Epidermal melanocyte (primary cell): Measurements from ENCODE around the gene PRKCA.

Source experiments
- DNase-seq: peaks from one replicate; pipeline ENCODE4 v3.0.0; 2011; ENCODE audit warnings: low spot score; ENCODE audit not compliant: insufficient read length

The PRKCA gene

GRCh38 chr17:66789093-66789492 lies 486.7 kb downstream of the PRKCA start:
- DNase-seq: no peak

- no peak for DNase-seq
Measured at GRCh38 chr17:66789961-66790437, 487.6 kb downstream of the PRKCA start.

DNA sequence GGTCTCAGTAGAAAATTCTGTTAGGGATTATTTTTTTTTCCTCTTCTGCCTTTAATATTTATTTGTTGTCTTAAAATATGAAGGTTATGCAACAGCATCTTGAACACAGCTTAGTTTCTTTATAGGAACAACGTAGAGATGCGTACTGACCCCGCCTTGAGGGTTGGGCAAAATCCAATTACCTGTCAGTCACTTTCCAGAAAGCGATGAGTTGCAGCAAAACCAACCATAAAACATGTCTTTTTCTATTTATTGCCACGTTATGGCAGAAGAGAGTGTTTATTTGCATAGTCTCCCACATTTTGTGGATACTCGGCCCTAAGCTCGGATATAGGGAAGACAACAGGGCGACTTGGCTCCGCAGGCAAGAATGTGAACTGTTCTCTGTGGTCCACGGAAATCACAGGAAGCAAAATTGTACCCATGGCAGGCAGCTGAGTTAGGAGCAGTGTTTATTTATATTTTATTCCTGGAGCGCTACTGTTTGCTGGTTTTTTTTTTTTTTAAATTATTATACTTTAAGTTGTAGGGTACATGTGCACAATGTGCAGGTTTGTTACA lies 488.2 kb downstream of the PRKCA start:
- DNase-seq: no peak

DNA sequence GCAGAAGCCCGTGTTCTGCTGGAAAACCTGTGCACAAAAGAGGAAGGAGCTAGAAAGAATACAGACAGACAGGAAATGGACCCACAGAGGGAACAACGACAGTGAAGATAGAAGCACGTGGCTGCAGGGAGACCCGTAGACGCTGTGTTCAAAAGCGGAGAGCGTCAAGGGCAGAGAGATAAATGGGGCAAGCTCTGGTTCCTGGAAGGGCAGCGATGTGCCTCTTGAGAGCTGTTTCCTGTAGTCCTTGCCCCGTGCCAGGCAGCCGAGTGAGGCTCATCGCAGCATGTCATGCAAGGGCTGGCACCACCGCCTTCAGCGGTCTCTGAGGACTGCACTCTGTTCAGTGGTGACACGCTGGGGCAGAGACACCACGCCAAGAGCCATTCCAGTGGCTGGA lies 488.9 kb downstream of the PRKCA start:
- DNase-seq: no peak

DNA sequence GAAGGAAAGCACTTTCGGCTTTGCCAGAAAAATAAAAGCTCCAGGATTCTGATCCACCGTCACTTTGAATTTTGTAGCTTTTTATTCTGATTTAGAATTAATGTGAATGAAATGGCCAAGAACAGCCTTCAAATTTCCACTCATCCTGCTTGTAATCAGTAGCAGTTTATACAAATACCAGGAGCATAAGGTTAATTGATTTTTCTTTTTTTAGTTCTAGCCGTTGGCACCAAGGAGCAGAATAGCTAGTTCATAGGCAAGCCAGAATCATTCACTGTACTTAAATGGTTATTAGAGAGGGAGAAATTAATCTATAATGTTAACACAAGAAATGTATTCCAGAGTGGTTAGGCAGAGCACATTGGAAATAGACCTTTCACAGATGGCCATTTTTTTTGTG lies 491.4 kb downstream of the PRKCA start:
- no peak for DNase-seq

- DNase-seq: no peak
Measured at GRCh38 chr17:66795486-66795885, 493.1 kb downstream of the PRKCA start.

- no peak for DNase-seq
Measured at GRCh38 chr17:66799849-66800537, 497.6 kb downstream of the PRKCA start.

DNA sequence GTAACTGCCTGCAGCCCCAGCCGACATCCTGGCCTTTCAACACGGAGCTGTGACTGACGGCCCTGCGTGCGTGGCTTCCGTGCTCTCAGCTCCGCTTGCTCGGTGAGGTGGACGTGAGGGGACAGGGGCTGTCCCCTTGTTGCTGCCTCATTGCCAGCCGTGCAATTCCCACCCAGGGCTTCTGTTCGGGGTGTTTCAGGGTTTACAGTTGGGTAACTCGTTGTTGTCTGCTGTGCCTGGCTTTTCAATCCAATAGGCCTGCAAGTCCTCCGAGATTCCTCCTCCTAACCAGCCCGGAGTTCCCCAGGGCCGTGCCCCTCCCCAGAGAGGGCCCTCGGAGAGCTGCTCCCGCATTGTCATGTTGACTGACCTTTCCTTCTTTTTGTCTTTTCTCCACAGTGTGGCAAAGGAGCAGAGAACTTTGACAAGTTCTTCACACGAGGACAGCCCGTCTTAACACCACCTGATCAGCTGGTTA lies 501.1 kb downstream of the PRKCA start:
- no peak for DNase-seq

DNA sequence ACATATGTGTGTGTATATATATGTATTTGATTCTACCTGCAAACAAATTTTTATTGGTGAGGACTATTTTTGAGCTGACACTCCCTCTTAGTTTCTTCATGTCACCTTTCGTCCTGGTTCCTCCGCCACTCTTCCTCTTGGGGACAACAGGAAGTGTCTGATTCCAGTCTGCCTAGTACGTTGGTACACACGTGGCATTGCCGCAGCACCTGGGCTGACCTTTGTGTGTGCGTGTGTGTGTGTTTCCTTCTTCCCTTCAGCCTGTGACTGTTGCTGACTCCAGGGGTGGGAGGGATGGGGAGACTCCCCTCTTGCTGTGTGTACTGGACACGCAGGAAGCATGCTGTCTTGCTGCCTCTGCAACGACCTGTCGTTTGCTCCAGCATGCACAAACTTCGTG lies 503.2 kb downstream of the PRKCA start:
- no peak for DNase-seq

DNA sequence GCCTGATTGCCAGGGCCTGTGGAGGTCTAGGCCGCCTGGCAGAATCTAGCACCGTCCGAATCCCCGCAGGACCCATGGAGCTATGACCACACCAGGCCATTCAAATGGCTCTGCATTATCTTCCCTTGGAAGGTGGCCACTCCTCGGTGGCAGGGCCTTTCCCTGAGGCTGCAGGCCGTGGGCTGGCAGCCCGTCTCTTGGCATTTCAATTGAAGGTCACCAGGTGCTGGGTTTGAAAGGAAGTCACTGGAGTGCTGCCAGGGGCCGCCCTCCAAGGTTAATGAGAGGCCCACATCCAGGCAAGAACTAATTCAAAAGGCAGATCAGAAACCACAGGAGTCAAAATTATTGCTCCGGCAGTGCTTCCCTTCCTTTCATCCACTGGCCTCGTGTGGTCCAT lies 504.8 kb downstream of the PRKCA start:
- DNase-seq: no peak

DNA sequence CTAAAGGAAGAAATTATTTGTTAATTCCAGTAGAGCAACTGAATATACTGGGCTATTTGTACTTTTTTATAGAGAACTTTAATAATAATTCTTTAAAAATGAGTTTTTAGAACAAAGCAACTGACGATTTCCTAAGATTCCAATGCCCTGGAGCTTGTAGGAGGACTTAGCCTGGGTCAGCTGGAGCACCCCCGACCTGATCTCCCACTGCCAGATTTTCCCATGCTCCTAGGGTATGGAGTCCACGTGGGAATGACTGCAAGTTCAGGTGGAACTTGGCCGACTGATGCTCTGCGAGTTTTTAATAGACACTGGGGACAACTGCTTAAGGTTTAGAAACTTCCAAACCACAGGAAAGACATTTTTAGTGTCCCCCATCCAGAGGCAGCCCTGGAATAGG lies 507.0 kb downstream of the PRKCA start:
- DNase-seq: no peak

DNA sequence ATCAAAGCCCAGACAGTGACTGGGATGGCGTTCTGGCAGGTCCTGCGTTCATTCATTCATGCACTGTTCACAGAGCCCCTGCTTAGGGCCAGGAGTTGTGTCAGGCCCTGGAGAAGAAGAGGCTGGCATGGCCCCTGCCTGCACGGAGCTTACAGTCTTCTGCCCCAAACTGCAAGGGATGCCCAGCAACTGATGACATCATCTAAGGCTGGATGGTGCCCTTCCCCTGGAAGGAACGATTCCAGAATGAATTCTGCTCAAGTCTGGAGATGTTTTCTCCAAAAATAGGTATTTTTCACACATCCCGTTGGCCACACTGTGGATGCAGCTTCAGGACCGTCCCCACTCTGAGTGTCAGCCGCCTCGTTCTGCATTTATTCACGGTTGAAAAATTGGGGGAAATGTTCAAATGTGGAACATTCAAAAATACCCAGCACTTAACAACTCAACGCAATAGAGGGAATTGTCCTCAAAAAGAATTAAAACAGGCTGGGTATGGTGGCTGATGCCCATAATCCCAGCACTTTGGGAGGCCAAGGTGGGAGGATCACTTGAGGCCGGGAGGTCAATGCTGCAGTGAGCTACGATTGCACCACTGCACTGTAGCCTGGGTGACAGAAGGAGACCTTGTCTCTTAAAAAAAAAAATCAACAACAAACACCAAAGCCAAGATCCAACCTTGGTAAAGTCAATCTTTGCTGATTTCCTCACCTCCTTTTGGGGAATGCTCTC lies 508.7 kb downstream of the PRKCA start:
- no peak for DNase-seq

GRCh38 chr17:66811683-66812054 lies 509.3 kb downstream of the PRKCA start:
- DNase-seq: no peak

- DNase-seq: no peak
Measured at GRCh38 chr17:66812571-66812970, 510.2 kb downstream of the PRKCA start.

- DNase-seq: no peak
Measured at GRCh38 chr17:66813296-66813695, 510.9 kb downstream of the PRKCA start.

DNA sequence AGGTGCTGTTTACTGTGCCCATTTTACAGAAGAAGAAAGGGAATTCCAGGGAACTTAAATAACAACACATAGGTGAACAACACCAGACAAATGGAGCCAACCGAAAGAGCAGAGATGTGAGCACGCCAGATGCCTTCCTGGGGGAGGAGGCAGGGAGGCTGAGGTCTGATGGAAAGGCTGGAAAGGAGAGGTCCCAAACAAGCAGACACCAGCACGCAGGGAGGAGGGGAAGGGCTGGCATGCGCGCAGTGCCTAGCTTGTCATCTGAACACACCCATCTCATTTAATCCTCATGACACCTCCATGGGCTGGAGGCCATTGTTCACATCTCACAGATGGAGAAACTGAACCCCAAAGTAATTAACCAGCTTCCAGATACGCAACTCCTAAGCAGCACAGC lies 511.6 kb downstream of the PRKCA start:
- DNase-seq: no peak

GRCh38 chr17:66814570-66814969 lies 512.2 kb downstream of the PRKCA start:
- DNase-seq: no peak

DNA sequence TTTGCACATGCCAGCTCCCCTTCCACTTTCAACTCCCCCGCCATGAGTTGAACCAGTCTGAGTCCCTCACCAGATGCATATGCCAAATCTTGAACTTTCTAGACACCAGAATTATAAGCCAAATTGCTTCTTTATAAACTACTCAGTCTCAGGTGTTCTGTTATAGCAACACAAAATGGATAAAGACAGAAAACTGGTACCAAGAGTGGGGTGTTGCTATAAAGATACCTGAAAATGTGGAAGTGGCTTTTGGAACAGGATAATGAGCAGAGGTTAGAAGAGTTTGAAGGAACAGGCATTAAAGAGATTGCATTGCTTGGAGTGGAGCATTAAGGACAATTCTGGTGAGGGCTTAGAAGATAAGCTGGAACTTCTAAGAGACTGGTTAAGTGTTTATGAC lies 515.3 kb downstream of the PRKCA start:
- no peak for DNase-seq

GRCh38 chr17:66819466-66819865 lies 517.1 kb downstream of the PRKCA start:
- DNase-seq: no peak

- no peak for DNase-seq
Measured at GRCh38 chr17:66822009-66822408, 519.6 kb downstream of the PRKCA start.

DNA sequence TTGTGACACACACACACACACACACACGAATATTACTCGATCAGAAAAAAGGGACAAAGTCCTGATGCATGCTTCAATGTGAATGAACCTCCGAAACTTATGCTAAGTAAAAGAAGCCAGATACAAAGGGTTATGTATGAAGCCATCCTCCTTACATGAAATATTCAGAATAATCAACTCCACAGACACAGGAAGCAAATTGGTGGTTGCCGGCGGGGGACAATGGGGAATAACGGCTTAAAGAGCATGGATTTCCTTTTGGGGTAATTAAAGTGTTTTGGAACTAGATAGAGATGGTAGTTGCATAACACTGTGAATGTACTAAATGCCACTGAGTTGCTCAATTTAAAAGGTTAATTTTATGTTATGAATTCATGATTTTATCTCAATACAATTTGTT lies 524.4 kb downstream of the PRKCA start:
- DNase-seq: no peak

- DNase-seq: peak; percentile 69
Measured at GRCh38 chr17:66829386-66829864, 527.0 kb downstream of the PRKCA start.
